ENCODE results near the gene PADI3. TPM values are rescaled to one million over a fixed set of nuclear protein-coding genes. Genes with fewer than 3 reads are reported as not detected.

Gene PADI3
- total and polyA plus RNA-seq, 2 of the 4 experiments (the other 2 are of a cell fraction), result not detected

GRCh38 chr1:17214876-17215544, 33.9 kb upstream of the PADI3 start:
- BruUV-seq (replicated peaks), result no TSS peak

More at GRCh38 chr1:17214876-17215544, 33.9 kb upstream of the PADI3 start:
- ChIA-PET POLR2A (ENCODE audit: unreplicated experiment) (no interaction called here), CTCF (no interaction called here)
- Histone ChIP-seq H4K8ac (ENCODE audit: low read depth in 2 of 2, low read length in 2 of 2) (no peak overlapping the region), H3K9me3 (ENCODE audit: control insufficient read depth, insufficient read depth, low read length) (no peaks in the 10 kb centered on the region), H3K56ac (ENCODE audit: extremely low read depth, insufficient read depth, low read length) (no peak overlapping the region), H3K36me3 (ENCODE audit: control insufficient read depth, insufficient read depth, low read length) (no peaks in the 10 kb centered on the region), H3K27ac (ENCODE audit: insufficient read depth, low read length) (no peak overlapping the region), H3K4me2 (ENCODE audit: low read depth, low read length) (no peak overlapping the region), H4K5ac (ENCODE audit: low read depth, low read length) (no peak overlapping the region), H4K91ac (ENCODE audit: insufficient read depth, low read depth, low read length) (no peak overlapping the region), H3K4ac (ENCODE audit: low read depth, low read length) (no peak overlapping the region; the same call in 1 of the 2 replicates), H3K4me3 (ENCODE audit: insufficient read depth, low read depth, low read length) (no peak overlapping the region), H3K18ac (ENCODE audit: low read depth, low read length) (no peak overlapping the region), H3K79me1 (ENCODE audit: low read depth in 1 of 2, low read length in 2 of 2) (no peaks in the 10 kb centered on the region), H2BK120ac (ENCODE audit: low read depth, low read length) (no peak overlapping the region; the same call in 1 of the 2 replicates), H2BK15ac (ENCODE audit: low read depth, low read length) (no peak overlapping the region; the same call in 2 of the 3 replicates), H3K23ac (ENCODE audit: low read depth, low read length) (no peak overlapping the region), H3K9ac (ENCODE audit: low read depth, low read length) (no peak overlapping the region), H2BK5ac (ENCODE audit: low read depth, low read length, poor library complexity, severe bottlenecking) (no peak overlapping the region), H3K14ac (replicated peaks; ENCODE audit: low read depth, low read length) (no peak overlapping the region), H4K20me1 (ENCODE audit: insufficient read depth, low read length) (no peaks in the 10 kb centered on the region), H2AFZ (replicated peaks; ENCODE audit: low read length, poor library complexity) (no peak overlapping the region), H3K4me1 (ENCODE audit: control insufficient read depth, insufficient read depth, low read length) (peaks cover 10% of the 10 kb centered on the region), H2AK5ac (ENCODE audit: low read depth, low read length) (no peak overlapping the region), H2BK20ac (ENCODE audit: low read depth, low read length) (no peak overlapping the region), H2AK9ac (replicated peaks; ENCODE audit: low read depth, low read length, poor library complexity) (no peak overlapping the region), H3K27me3 (ENCODE audit: control insufficient read depth, insufficient read depth, low read length) (peaks cover 20% of the 10 kb centered on the region), H3K9me1 (ENCODE audit: insufficient read depth, low read length) (no peaks in the 10 kb centered on the region; the same call in 1 of the 2 replicates)
- WGBS, 2 experiments (ENCODE audit: extremely low coverage in 2 of 2, insufficient read length in 1 of 2), result no CpG with 5 or more reads among the region's 5 CpGs
- dilution Hi-C loops (cut with HindIII; ENCODE audit: low sequenced_read_pairs, unreplicated experiment), result no loop called here
- in situ Hi-C loops (cut with MboI; ENCODE audit: low sequenced_read_pairs), result no loop called here
- DNase-seq (no peak), ATAC-seq (ENCODE audit: low read depth) (no peak)
- no peak for TF ChIP-seq BHLHE40 (IDR thresholded peaks at IDR 0.05; ENCODE audit: low read depth, low read length)
- TF ChIP-seq MXI1 (IDR thresholded peaks at IDR 0.05; ENCODE audit: borderline replicate concordance, low read depth, low read length), result no peak
- TF ChIP-seq CEBPB (IDR thresholded peaks at IDR 0.05; ENCODE audit: low read depth, low read length), result no peak
- no peak for TF ChIP-seq CTCF (conservative IDR thresholded peaks at IDR 0.05; ENCODE audit: low read depth, low read length)
- TF ChIP-seq CHD1 (IDR thresholded peaks at IDR 0.05; ENCODE audit: low read depth, low read length), result no peak
- no peak for TF ChIP-seq RCOR1 (IDR thresholded peaks at IDR 0.05; ENCODE audit: insufficient replicate concordance, low read length)
- no peak for TF ChIP-seq RFX5 (IDR thresholded peaks at IDR 0.05; ENCODE audit: low read depth, low read length)
- no peak for TF ChIP-seq ELK1 (IDR thresholded peaks at IDR 0.05; ENCODE audit: borderline replicate concordance, low read depth, low read length)
- TF ChIP-seq MAZ (IDR thresholded peaks at IDR 0.05; ENCODE audit: borderline replicate concordance, low read depth, low read length), result no peak
- no peak for TF ChIP-seq NFE2L2 (IDR thresholded peaks at IDR 0.05; ENCODE audit: low read depth, low read length)
- TF ChIP-seq POLR2A (IDR thresholded peaks at IDR 0.05; ENCODE audit: low read depth, low read length), result no peak
- no peak for TF ChIP-seq MAFK (IDR thresholded peaks at IDR 0.05; ENCODE audit: low read depth, low read length)
- no peak for TF ChIP-seq USF2 (IDR thresholded peaks at IDR 0.05; ENCODE audit: low read depth, low read length)
- no peak for TF ChIP-seq RAD21 (IDR thresholded peaks at IDR 0.05; ENCODE audit: low read length)
- no peak for TF ChIP-seq SMC3 (IDR thresholded peaks at IDR 0.05; ENCODE audit: low read depth, low read length)
- TF ChIP-seq FOS (IDR thresholded peaks at IDR 0.05; ENCODE audit: low read depth, low read length), result no peak
- intact Hi-C loops (cut with micrococcal nuclease), result no loop called here
